ENCODE results near the gene TAPBP.

The TAPBP gene

GRCh38 chr6:33321227-33321626 is 7.3 kb upstream of the TAPBP start:
- no peak for DNase-seq (ENCODE audit: low read depth, low spot score)
- peak overlapping the region; percentile 95; the same call in 1 of the 2 replicates for H3K4me3 ChIP-seq (ENCODE audit: low read length)

- no peak for DNase-seq (ENCODE audit: low read depth, low spot score)
- H3K4me3 ChIP-seq (ENCODE audit: low read length), result no peak overlapping the region
These were observed 6.7 kb upstream of the TAPBP start for GRCh38 chr6:33320315-33321181.

GRCh38 chr6:33319939-33320314 is 6.0 kb upstream of the TAPBP start:
- no peak overlapping the region for H3K4me3 ChIP-seq (ENCODE audit: low read length)
- DNase-seq (ENCODE audit: low read depth, low spot score), result no peak

- DNase-seq (ENCODE audit: low read depth, low spot score), result no peak
- H3K4me3 ChIP-seq (ENCODE audit: low read length), result peak overlapping the region; percentile 81
These were observed 4.7 kb upstream of the TAPBP start for GRCh38 chr6:33318426-33319073.

GRCh38 chr6:33317669-33318425 is 4.0 kb upstream of the TAPBP start, which contains the start of gene ZBTB22:
Gene ZBTB22 (minus strand): TSS chr6:33317744. CDS start chr6:33316916, 828 bp downstream.
- H3K4me3 ChIP-seq (ENCODE audit: low read length), result peak within 1 kb of the TSS; percentile 81
- DNase-seq (ENCODE audit: low read depth, low spot score), result peak; percentile 98

GRCh38 chr6:33317419-33317668 is 3.5 kb upstream of the TAPBP start:
- peak overlapping the region; percentile 81 for H3K4me3 ChIP-seq (ENCODE audit: low read length)
- no peak for DNase-seq (ENCODE audit: low read depth, low spot score)

- H3K4me3 ChIP-seq (ENCODE audit: low read length), result peak overlapping the region; percentile 53
- DNase-seq (ENCODE audit: low read depth, low spot score), result no peak
These were observed 2.9 kb upstream of the TAPBP start for GRCh38 chr6:33316603-33317418.

- no peak for DNase-seq (ENCODE audit: low read depth, low spot score)
- no peak overlapping the region for H3K4me3 ChIP-seq (ENCODE audit: low read length)
These were observed 2.1 kb upstream of the TAPBP start for GRCh38 chr6:33315793-33316602.

GRCh38 chr6:33314943-33315792 is 1.3 kb upstream of the TAPBP start:
- H3K4me3 ChIP-seq (ENCODE audit: low read length), result peak overlapping the region; percentile 89; the same call in 1 of the 2 replicates
- no peak for DNase-seq (ENCODE audit: low read depth, low spot score)

GRCh38 chr6:33314515-33314942 is 651 bp upstream of the TAPBP start:
- peak overlapping the region; percentile 89 for H3K4me3 ChIP-seq (ENCODE audit: low read length)
- peak; percentile 74 for DNase-seq (ENCODE audit: low read depth, low spot score)

GRCh38 chr6:33313105-33313708 is 671 bp downstream of the TAPBP start:
- H3K4me3 ChIP-seq (ENCODE audit: low read length), result peak overlapping the region; percentile 89
- no peak for DNase-seq (ENCODE audit: low read depth, low spot score)

GRCh38 chr6:33312361-33313104 is 1.3 kb downstream of the TAPBP start:
- peak overlapping the region; percentile 89 for H3K4me3 ChIP-seq (ENCODE audit: low read length)
- peak; percentile 86 for DNase-seq (ENCODE audit: low read depth, low spot score)

GRCh38 chr6:33306356-33306755 is 7.5 kb downstream of the TAPBP start:
- no peak for DNase-seq (ENCODE audit: low read depth, low spot score)
- H3K4me3 ChIP-seq (ENCODE audit: low read length), result no peak overlapping the region

GRCh38 chr6:33305052-33305451 is 8.8 kb downstream of the TAPBP start:
- no peak overlapping the region for H3K4me3 ChIP-seq (ENCODE audit: low read length)
- no peak for DNase-seq (ENCODE audit: low read depth, low spot score)

GRCh38 chr6:33304216-33304615 is 9.7 kb downstream of the TAPBP start:
- no peak for DNase-seq (ENCODE audit: low read depth, low spot score)
- no peak overlapping the region for H3K4me3 ChIP-seq (ENCODE audit: low read length)

- H3K4me3 ChIP-seq (ENCODE audit: low read length), result no peak overlapping the region
- no peak for DNase-seq (ENCODE audit: low read depth, low spot score)
These were observed 12.0 kb downstream of the TAPBP start for GRCh38 chr6:33301877-33302276.

All from Jurkat, Clone E6-1 (cell line).